ENCODE results near the gene TNFRSF1A. TPM values are rescaled to one million over a fixed set of nuclear protein-coding genes. Genes with fewer than 3 reads are reported as not detected.
A peak's percentile ranks its signal among the peaks of the same experiment; 100 is the strongest.

Gene TNFRSF1A
- total and polyA plus RNA-seq, 2 of the 13 experiments (the other 11 are each of a cell fraction or from before 2014, with no cell fraction given) = 41.5 to 61.2 TPM

- WGBS (ENCODE audit: low lambda C conversion rate) = 98% methylated on average over 4 of the region's 4 CpGs
- H3K36me3 ChIP-seq (replicated peaks in 1 of 2; ENCODE audit: control insufficient read depth in 1 of 2, insufficient read depth in 2 of 2, low read length in 2 of 2) = no peaks in the 10 kb centered on the region
- in situ Hi-C loops (cut with HindIII; ENCODE audit: extremely low pct_ligation_motif_present, low pct_unique_long_range_greater_than_20kb) = loop anchor here (10.0 kb wide), 1 partner anchor 298 kb away; no protein-coding TSS in a partner anchor
- H3K27ac ChIP-seq (ENCODE audit: extremely low read length, insufficient read depth, low read length) = no peak overlapping the region
- intact Hi-C loops (cut with micrococcal nuclease; ENCODE audit: unreplicated experiment) = loop anchor here (10.0 kb wide), 1 partner anchor 298 kb away; no protein-coding TSS in a partner anchor
- H3K27me3 ChIP-seq (ENCODE audit: control insufficient read depth in 1 of 2, insufficient read depth in 2 of 2, low read length in 2 of 2) = peaks cover 0 to 3% of the 10 kb centered on the region in 2 experiments; a peak in 1 of 5 replicates
- no peaks in the 10 kb centered on the region for H3K79me2 ChIP-seq (ENCODE audit: insufficient read depth, low read length)
- BruUV-seq (replicated peaks) = no TSS peak
- no peak overlapping the region for H3K4me3 ChIP-seq (replicated peaks in 1 of 3; ENCODE audit: insufficient read depth in 1 of 3, low read depth in 2 of 3, low read length in 3 of 3)
- H4K20me1 ChIP-seq (ENCODE audit: insufficient read depth, low read length) = no peaks in the 10 kb centered on the region
- ATAC-seq (no peak), DNase-seq (ENCODE audit: low spot score) (no peak), FAIRE-seq (no peak)
- H3K9me3 ChIP-seq (ENCODE audit: low read length) = no peaks in the 10 kb centered on the region
- peaks cover 84% of the 10 kb centered on the region for H3K4me1 ChIP-seq (ENCODE audit: insufficient read depth, low read length)
- no peak for TF ChIP-seq ATAD3A (CRISPR knock-in tag; IDR thresholded peaks at IDR 0.05)
- no peak for TF ChIP-seq ZHX1 (CRISPR knock-in tag; IDR thresholded peaks at IDR 0.05; ENCODE audit: low read depth)
- TF ChIP-seq MIXL1 (CRISPR knock-in tag; IDR thresholded peaks at IDR 0.05) = no peak
- H3K9ac ChIP-seq (ENCODE audit: insufficient read depth, low read depth, low read length) = no peak overlapping the region
- ChIA-PET POLR2A (no interaction called here), CTCF (ENCODE audit: low intra/inter-chr PET ratio, low total read pairs) (no interaction called here)
- H3K4me2 ChIP-seq (ENCODE audit: low read depth, low read length) = no peak overlapping the region
- H2AFZ ChIP-seq (ENCODE audit: low read length) = no peak overlapping the region
Measured at GRCh38 chr12:6282453-6282840, 59.4 kb downstream of the TNFRSF1A start.

- no peaks in the 10 kb centered on the region for H3K36me3 ChIP-seq (replicated peaks in 1 of 2; ENCODE audit: control insufficient read depth in 1 of 2, insufficient read depth in 2 of 2, low read length in 2 of 2)
- no peak overlapping the region for H3K27ac ChIP-seq (ENCODE audit: extremely low read length, insufficient read depth, low read length)
- peaks cover 84% of the 10 kb centered on the region for H3K4me1 ChIP-seq (ENCODE audit: insufficient read depth, low read length)
- in situ Hi-C loops (cut with HindIII; ENCODE audit: extremely low pct_ligation_motif_present, low pct_unique_long_range_greater_than_20kb) (loop anchor here (10.0 kb wide), 1 partner anchor 296 kb away; no protein-coding TSS in a partner anchor), intact Hi-C loops (cut with micrococcal nuclease; ENCODE audit: unreplicated experiment) (loop anchor here (10.0 kb wide), 1 partner anchor 296 kb away; no protein-coding TSS in a partner anchor)
- DNase-seq (ENCODE audit: low spot score) (no peak), FAIRE-seq (no peak), ATAC-seq (no peak)
- H3K9ac ChIP-seq (ENCODE audit: insufficient read depth, low read depth, low read length) = no peak overlapping the region
- 88% methylated on average over 13 of the region's 13 CpGs for WGBS (ENCODE audit: low lambda C conversion rate)
- TF ChIP-seq ZNF687 (CRISPR knock-in tag; IDR thresholded peaks at IDR 0.05) = peak; percentile 38; the same call in 1 of the 2 replicates
- no peak for TF ChIP-seq IRF2 (CRISPR knock-in tag; IDR thresholded peaks at IDR 0.05)
- TF ChIP-seq ZBTB38 (CRISPR knock-in tag; IDR thresholded peaks at IDR 0.05) = peak; percentile 45; the same call in 1 of the 2 replicates
- H3K79me2 ChIP-seq (ENCODE audit: insufficient read depth, low read length) = no peaks in the 10 kb centered on the region
- no peaks in the 10 kb centered on the region for H4K20me1 ChIP-seq (ENCODE audit: insufficient read depth, low read length)
- ChIA-PET POLR2A (no interaction called here), CTCF (ENCODE audit: low intra/inter-chr PET ratio, low total read pairs) (no interaction called here)
- no peak overlapping the region for H3K4me3 ChIP-seq (replicated peaks in 1 of 3; ENCODE audit: insufficient read depth in 1 of 3, low read depth in 2 of 3, low read length in 3 of 3)
- peaks cover 0 to 3% of the 10 kb centered on the region in 2 experiments; a peak in 2 of 5 replicates for H3K27me3 ChIP-seq (ENCODE audit: control insufficient read depth in 1 of 2, insufficient read depth in 2 of 2, low read length in 2 of 2)
- 0 out of 2 replicates have a peak overlapping the region, but pooled peaks have one; percentile 9 for H3K4me2 ChIP-seq (ENCODE audit: low read depth, low read length)
- no TSS peak for BruUV-seq (replicated peaks)
- H3K9me3 ChIP-seq (ENCODE audit: low read length) = no peaks in the 10 kb centered on the region
- no peak overlapping the region for H2AFZ ChIP-seq (ENCODE audit: low read length)
Measured at GRCh38 chr12:6281081-6281809, 60.6 kb downstream of the TNFRSF1A start.
